ENCODE results near the gene KIF13A. TPM values are rescaled to one million over a fixed set of nuclear protein-coding genes. Genes with fewer than 3 reads are reported as not detected.

KIF13A gene
- total RNA-seq, 1 donor from 2014 or later: 43.0 TPM

- Histone ChIP-seq H3K4me3 (no peak overlapping the region), H3K9me3 (no peaks in the 10 kb centered on the region), H3K27me3 (no peaks in the 10 kb centered on the region), H3K27ac (no peak overlapping the region), H3K4me1 (no peaks in the 10 kb centered on the region), H3K36me3 (peaks cover 0 to 78% of the 10 kb centered on the region in 2 donors)
- no peak for TF ChIP-seq CTCF (IDR thresholded peaks at IDR 0.05)
- no peak for TF ChIP-seq POLR2AphosphoS5 (IDR thresholded peaks at IDR 0.05; ENCODE audit: insufficient read depth in 1 of 2, low read depth in 1 of 2)
- no peak for TF ChIP-seq POLR2A (IDR thresholded peaks at IDR 0.05)
- no peak for DNase-seq (ENCODE audit: extremely low spot score in 2 of 2)
- intact Hi-C loops (cut with DNase I): no loop called here
Measured at GRCh38 chr6:17780061-17780460, 207.4 kb downstream of the KIF13A start.

GRCh38 chr6:17771609-17772008 is 215.8 kb downstream of the KIF13A start:
- intact Hi-C loops (cut with DNase I): no loop called here
- Histone ChIP-seq H3K36me3 (peaks cover 0 to 58% of the 10 kb centered on the region in 2 donors), H3K4me1 (no peaks in the 10 kb centered on the region)

GRCh38 chr6:17768881-17769280 is 218.6 kb downstream of the KIF13A start:
- intact Hi-C loops (cut with DNase I): no loop called here
- DNase-seq (ENCODE audit: extremely low spot score in 2 of 2): no peak
- Histone ChIP-seq H3K4me1 (no peaks in the 10 kb centered on the region), H3K27me3 (no peaks in the 10 kb centered on the region), H3K36me3 (peaks cover 0 to 53% of the 10 kb centered on the region in 2 donors), H3K27ac (no peak overlapping the region), H3K9me3 (no peaks in the 10 kb centered on the region), H3K4me3 (no peak overlapping the region)
- TF ChIP-seq CTCF (IDR thresholded peaks at IDR 0.05) (no peak), POLR2AphosphoS5 (IDR thresholded peaks at IDR 0.05; ENCODE audit: insufficient read depth in 1 of 2, low read depth in 1 of 2) (no peak), POLR2A (IDR thresholded peaks at IDR 0.05) (no peak)

More at GRCh38 chr6:17771609-17772008, 215.8 kb downstream of the KIF13A start:
- no peak for TF ChIP-seq CTCF (IDR thresholded peaks at IDR 0.05)
- TF ChIP-seq POLR2A (IDR thresholded peaks at IDR 0.05): no peak
- TF ChIP-seq POLR2AphosphoS5 (IDR thresholded peaks at IDR 0.05; ENCODE audit: insufficient read depth in 1 of 2, low read depth in 1 of 2): no peak
- no peaks in the 10 kb centered on the region for H3K9me3 ChIP-seq
- DNase-seq (ENCODE audit: extremely low spot score in 2 of 2): no peak
- no peaks in the 10 kb centered on the region for H3K27me3 ChIP-seq
- H3K4me3 ChIP-seq: no peak overlapping the region
- no peak overlapping the region for H3K27ac ChIP-seq

GRCh38 chr6:17768388-17768787 is 219.0 kb downstream of the KIF13A start:
- no peak for DNase-seq (ENCODE audit: extremely low spot score in 2 of 2)
- peaks cover 0 to 52% of the 10 kb centered on the region in 2 donors for H3K36me3 ChIP-seq
- H3K9me3 ChIP-seq: no peaks in the 10 kb centered on the region
- no peaks in the 10 kb centered on the region for H3K27me3 ChIP-seq
- H3K27ac ChIP-seq: no peak overlapping the region
- TF ChIP-seq CTCF (IDR thresholded peaks at IDR 0.05): no peak
- TF ChIP-seq POLR2A (IDR thresholded peaks at IDR 0.05): no peak
- TF ChIP-seq POLR2AphosphoS5 (IDR thresholded peaks at IDR 0.05; ENCODE audit: insufficient read depth in 1 of 2, low read depth in 1 of 2): no peak
- H3K4me3 ChIP-seq: no peak overlapping the region
- H3K4me1 ChIP-seq: no peaks in the 10 kb centered on the region
- intact Hi-C loops (cut with DNase I): no loop called here

GRCh38 chr6:17762651-17763050 is 224.8 kb downstream of the KIF13A start:
- H3K36me3 ChIP-seq: peaks cover 0 to 32% of the 10 kb centered on the region in 2 donors
- H3K9me3 ChIP-seq: no peaks in the 10 kb centered on the region
- H3K27me3 ChIP-seq: no peaks in the 10 kb centered on the region
- intact Hi-C loops (cut with DNase I): no loop called here
- H3K4me3 ChIP-seq: no peak overlapping the region
- no peak overlapping the region for H3K27ac ChIP-seq
- H3K4me1 ChIP-seq: no peaks in the 10 kb centered on the region
- TF ChIP-seq POLR2A (IDR thresholded peaks at IDR 0.05) (no peak), POLR2AphosphoS5 (IDR thresholded peaks at IDR 0.05; ENCODE audit: insufficient read depth in 1 of 2, low read depth in 1 of 2) (no peak), CTCF (IDR thresholded peaks at IDR 0.05) (no peak)
- no peak for DNase-seq (ENCODE audit: extremely low spot score in 2 of 2)

Data from vagina (tissue), 2 donors.